HG02678 (cell line): ENCODE data around the gene TM4SF5.

ENCODE experiments used
- ATAC-seq: cut with Tn5 transposase; IDR thresholded peaks from one replicate; pipeline ENCODE4 v1.9.1; 2021; ENCODE audit warnings: mild to moderate bottlenecking, moderate library complexity; ENCODE audit not compliant: unreplicated experiment

The TM4SF5 gene

DNA sequence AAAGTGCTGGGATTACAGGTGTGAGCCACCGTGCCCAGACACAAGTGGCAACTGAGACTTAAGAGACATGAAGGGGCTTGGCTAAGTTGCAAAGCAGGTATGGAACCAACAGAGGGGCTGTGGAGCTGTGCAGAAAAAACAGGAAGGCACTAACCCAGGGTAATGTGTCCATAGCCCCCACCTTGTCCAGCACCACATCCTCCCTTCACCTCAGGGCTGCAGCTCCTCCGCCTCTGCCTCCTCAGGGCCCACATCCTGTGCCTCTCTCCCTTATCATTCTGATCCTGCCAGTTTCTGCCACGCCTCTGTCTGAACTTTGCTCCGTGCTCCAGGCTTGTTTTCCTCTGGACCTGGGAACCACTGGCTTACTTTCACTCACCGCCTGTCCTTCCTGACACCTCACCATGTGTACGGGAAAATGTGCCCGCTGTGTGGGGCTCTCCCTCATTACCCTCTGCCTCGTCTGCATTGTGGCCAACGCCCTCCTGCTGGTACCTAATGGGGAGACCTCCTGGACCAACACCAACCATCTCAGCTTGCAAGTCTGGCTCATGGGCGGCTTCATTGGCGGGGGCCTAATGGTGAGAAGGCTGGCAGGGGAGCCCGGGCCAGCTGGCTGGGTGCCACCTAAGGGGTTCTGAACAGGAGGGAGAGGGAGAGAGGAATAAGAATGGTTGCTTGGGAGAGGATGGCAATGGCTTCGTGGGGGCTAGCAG lies at the start of gene TM4SF5:
TSS of gene TM4SF5 (plus strand) at position 368 of the 716 bp plus-strand sequence. CDS start at position 405, 37 bp downstream.
- ATAC-seq, result no peak

DNA sequence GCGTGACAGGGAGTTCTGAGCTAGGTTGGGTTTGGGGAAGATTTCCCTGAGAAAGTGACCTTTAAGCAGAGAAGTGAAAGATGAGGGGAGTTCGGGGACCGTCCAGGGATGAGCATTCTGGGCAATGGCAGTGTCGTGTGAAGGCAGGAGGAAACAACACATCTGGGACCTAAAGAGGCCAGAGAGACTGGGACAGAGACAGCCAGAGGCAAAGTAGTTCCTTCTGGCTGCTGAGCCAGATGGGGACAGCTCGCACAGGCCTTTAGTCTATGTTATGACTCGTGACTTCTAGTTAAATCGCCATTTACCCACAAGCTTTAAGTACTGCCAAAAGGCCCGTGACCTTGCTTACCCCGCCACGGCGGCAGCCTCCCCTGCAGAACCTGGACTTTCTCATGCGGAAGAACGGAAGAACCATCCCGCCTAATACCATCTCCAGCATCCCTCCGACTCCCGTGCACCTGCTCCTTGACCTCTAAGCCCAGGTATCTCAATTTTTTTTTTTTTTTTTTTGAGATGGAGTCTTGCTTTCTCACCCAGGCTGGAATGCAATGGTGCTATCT lies 48.9 kb upstream of the TM4SF5 start:
- no peak for ATAC-seq

GRCh38 chr17:4724650-4725049 lies 47.0 kb upstream of the TM4SF5 start:
- ATAC-seq, result no peak

DNA sequence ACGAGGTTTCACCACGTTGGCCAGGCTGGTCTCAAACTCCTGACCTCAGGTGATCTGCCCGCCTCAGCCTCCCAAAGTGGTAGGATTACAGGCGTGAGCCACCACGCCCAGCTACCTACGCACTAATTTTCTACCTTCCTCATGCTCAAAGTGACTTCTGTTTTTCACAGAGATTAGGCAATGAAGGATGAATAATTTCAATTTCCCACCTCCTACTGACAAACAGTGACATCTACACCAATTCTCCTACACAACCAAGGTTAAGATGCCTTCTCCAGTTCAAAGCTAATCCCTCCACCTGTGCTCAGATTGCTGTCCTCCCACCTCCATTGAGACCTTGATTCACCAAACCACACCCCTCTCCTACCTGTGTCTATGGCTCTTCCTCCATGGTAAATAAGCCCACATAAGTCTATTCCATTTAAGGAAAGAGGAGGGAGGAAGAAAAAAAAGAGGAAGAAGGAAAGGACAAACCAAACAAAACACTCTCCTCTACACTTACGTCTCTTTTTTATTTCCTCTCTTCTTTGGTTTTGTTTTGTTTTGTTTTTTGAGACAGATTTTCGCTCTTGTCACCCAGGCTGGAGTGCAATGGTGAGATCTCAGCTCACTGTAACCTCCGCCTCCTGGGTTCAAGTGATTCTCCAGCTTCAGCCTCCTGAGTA lies 45.9 kb upstream of the TM4SF5 start:
- no peak for ATAC-seq

GRCh38 chr17:4728124-4728523 lies 43.6 kb upstream of the TM4SF5 start:
- no peak for ATAC-seq

DNA sequence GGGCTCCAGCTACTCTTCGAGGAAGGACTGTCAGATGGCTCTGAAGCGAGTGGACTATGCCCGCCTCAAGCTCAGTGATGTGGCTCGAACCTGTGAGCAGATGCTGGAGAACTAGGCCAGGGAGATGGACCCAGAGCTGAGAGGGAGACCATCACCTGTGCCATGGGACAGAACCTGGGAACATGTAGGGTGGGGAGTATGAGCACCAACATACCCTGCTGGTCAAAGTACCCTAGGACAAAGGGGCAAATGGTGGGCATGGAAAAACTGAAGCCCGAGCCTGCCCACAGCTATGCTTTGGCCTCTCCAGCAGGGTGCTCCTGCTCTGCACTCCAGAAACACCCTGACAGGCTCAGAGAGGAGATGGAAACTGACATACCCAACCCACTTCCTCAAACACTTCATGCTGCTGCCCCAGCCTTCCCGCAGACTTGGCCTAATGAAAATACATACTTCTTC lies 38.6 kb upstream of the TM4SF5 start:
- no peak for ATAC-seq

GRCh38 chr17:4734857-4735475 lies 36.7 kb upstream of the TM4SF5 start:
- ATAC-seq, result no peak

DNA sequence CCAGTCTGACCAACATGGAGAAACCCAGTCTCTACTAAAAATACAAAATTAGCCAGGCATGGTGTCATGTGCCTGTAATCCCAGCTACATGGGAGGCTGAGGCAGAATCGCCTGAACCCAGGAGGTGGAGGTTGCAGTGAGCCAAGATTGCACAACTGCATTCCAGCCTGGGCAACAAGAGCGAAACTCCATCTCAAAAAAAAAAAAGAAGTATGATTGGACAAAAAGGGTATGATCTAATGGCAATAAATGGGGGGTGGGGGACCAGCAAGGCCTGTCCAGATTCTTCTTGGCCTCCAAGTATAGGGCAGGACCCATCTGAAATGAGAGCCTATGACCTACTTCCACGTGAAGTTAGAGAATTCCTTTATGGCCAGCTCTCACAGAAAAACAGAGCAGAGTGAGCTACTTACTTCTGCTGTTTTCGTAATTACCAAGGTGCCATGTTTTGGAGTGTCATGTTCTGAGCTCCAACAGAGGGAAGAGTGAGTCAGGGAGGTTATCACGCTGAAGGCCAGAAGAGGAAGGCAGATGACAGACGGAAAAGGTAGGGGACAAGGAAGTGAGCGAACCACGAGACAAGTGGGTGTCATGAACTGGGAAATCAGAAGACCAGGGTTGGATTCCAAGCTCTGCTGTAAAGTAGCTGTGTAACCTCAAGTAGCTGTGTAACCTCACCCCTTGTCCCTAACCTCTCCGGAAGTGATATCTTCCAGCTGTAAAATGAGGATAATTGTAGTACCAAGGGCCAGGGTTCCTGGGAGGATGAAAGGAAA lies 35.6 kb upstream of the TM4SF5 start:
- no peak for ATAC-seq

- no peak for ATAC-seq
Observed at GRCh38 chr17:4738136-4739121, 33.3 kb upstream of the TM4SF5 start.

DNA sequence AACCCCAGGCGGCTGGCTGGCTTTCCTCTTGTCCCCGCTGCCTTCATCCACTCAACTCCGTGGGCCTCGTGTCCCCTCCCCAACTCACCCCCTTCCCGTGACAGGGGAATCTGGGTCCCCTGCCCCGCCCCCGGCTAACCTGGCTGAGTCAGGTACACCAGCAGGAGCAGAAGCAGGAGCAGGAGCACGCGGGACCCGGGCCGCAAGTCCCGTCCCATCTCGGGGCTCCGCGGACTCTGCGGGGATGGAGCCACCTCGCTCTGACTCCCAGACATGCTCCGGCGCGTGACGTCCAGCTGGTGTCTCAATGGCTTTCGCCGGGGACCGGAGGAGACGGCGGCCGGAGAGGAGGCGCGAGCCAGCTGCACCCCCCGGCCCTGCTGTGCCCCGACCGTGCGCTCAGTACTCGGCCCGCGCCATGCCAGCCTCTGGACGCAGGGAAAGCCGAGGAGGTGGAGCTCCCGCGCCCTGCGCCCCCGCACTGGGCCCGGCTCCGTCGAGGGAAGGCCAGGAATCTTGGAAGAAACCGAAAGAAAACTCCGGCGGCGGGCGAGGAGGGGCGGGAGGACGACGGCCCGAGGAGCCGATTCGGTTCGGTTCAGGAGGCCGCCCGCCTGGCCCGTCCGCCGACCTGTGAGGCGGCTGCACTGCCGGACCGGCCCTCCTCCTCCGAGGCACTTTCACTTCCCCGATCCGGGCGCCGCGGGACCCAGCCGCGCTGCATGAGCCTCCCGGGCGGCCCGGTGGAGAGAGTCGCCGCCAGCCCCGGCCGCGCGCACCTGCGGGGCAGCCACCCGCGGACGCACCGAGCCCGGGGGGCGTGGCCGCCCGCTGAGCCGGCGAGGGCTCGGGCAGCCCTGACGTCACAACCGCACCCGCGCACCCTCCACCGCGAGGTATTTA lies 32.3 kb upstream of the TM4SF5 start, which contains the start of the genes CXCL16 and ZMYND15:
TSS of gene CXCL16 (minus strand) at position 807 of the 903 bp plus-strand sequence. CDS start at position 218, 589 bp downstream.
TSS of gene ZMYND15 (plus strand) at position 712 of the 903 bp plus-strand sequence. CDS start 716 bp downstream, outside the sequence.
- ATAC-seq, result no peak

DNA sequence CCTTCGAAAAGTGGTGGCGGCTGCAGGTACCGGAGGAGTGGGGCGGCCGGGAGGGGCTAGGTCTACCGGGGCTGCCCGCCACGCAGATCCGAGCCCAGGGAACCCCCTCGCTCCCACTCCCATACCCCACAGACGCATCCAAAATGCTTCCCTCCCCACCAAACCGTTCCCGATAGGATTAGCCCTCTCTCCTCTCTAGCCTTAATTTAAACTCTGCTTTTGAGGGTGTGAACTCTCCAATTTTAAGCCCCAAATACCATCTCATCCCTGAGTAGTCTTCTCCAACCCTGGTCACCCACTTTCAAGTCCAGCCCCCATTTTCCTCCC lies 31.7 kb upstream of the TM4SF5 start:
- ATAC-seq, result no peak

DNA sequence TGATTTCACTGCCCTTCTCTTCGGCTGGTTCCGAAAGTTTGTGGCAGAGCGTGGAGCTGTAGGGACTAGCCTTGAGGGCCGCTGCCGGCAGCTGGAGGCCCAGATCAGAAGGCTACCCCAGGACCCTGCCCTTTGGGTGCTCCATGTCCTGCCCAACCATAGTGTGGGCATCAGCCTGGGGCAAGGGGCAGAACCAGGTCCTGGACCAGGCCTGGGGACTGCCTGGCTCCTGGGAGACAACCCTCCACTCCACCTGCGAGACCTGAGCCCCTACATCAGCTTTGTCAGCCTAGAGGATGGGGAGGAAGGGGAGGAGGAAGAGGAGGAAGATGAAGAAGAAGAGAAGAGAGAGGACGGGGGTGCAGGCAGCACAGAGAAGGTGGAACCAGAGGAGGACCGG lies 31.1 kb upstream of the TM4SF5 start:
- no peak for ATAC-seq

DNA sequence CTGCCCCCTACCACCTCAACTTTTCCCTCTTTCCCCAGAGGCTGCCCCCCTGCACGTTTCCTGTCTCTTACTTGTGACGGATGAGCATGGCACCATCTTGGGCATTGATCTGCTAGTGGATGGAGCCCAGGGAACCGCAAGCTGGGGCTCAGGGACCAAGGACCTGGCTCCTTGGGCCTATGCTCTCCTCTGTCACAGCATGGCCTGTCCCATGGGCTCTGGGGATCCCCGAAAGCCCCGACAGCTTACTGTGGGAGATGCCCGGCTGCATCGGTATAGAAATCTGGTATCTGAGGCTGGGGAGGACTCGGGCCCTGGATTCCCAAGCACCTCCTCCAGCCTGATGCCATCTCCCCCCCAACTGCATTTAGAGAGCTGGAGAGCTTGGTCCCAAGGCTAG lies 30.1 kb upstream of the TM4SF5 start:
- ATAC-seq, result no peak

- ATAC-seq, result no peak
Observed at GRCh38 chr17:4742133-4742532, 29.6 kb upstream of the TM4SF5 start.

- ATAC-seq, result no peak
Observed at GRCh38 chr17:4742629-4743028, 29.1 kb upstream of the TM4SF5 start.

DNA sequence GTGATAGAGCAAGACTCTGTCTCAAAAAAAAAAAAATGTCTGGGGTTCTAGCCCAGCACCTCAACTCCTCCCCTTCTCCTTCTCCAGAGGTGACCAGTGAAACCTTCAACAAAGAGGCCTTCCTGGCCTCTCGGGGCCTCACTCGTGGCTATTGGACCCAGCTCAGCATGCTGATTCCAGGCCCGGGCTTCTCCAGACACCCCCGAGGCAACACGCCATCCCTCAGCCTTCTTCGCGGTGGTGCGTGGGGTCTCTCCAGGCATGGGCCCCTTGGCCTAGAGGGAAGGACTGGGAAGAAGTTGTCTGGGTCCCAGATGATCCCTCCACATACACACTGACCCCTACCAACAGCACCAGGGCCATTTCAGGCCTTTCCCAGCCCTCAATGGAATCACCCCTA lies 28.5 kb upstream of the TM4SF5 start:
- no peak for ATAC-seq

GRCh38 chr17:4743898-4744297 lies 27.8 kb upstream of the TM4SF5 start:
- no peak for ATAC-seq
